Lung microvascular endothelial cell (primary cell): Measurements from ENCODE around the gene L3HYPDH. TPM values are rescaled to one million over a fixed set of nuclear protein-coding genes. Genes with fewer than 3 reads are reported as not detected.
A peak's percentile ranks its signal among the peaks of the same experiment; 100 is the strongest.

Source experiments
- DNase-seq, 2 donors: peaks; one replicate each; pipeline versions ENCODE4 v3.0.0 to v3.0.0-alpha.2; 2010; ENCODE audit warnings: low read depth in 2 of 2
- total RNA-seq: library from RNA; depleted of rRNA; stranded (reverse); fragments of >200 nt; gene quantifications from 2 replicates; pipeline ENCODE4 v1.2.1, GENCODE V29; 2014

The L3HYPDH gene
- total RNA-seq, 1 donor from 2014 or later = 15.1 TPM

- peak in 1 of 2 donors; percentile 28 for DNase-seq
These were observed 56.3 kb downstream of the L3HYPDH start for GRCh38 chr14:59427653-59428580.

- DNase-seq = peak in 1 of 2 donors; percentile 38
These were observed 58.8 kb downstream of the L3HYPDH start for GRCh38 chr14:59425322-59425935.

- DNase-seq = no peak
These were observed 59.7 kb downstream of the L3HYPDH start for GRCh38 chr14:59424341-59425071.

Other genes starting within 250 kb of the L3HYPDH start
- gene GPR135, start 19.0 kb downstream of the L3HYPDH start, total RNA-seq = 0.22 and 0.40 TPM in 2 replicates
- 35.7 and 40.5 TPM in 2 replicates for gene JKAMP, start 109 bp upstream of the L3HYPDH start, total RNA-seq
- gene CCDC175, start 92.4 kb upstream of the L3HYPDH start, total RNA-seq = not detected in 2 replicates